Activated CD8-positive, alpha-beta memory T cell treated with anti-CD3 and anti-CD28 coated beads, Interleukin-2, amount 10 ng/mL, durations not matched to agents 7 days and 5 days (primary cell): Measurements from ENCODE around the gene RASL11A. TPM values are rescaled to one million over a fixed set of nuclear protein-coding genes. Genes with fewer than 3 reads are reported as not detected.
"Not testable (repeated sequence)": the region's sequence is repeated elsewhere in the genome, so short reads cannot be mapped to it uniquely, and the experiment has no call there.

Source experiments
- ATAC-seq: fragments of 150-1000 bp; cut with Tn5 transposase; one replicate; pipeline ENCODE4 v1.10.0; 2021; ENCODE audit warnings: moderate library complexity
- CTCF ChIA-PET: fragments of 350-600 bp; sonication (Branson Sonifier 250); formaldehyde crosslinking; loops from one replicate; lab custom pipeline; 2021; ENCODE audit warnings: antibody characterized with exemption; lab: Charles Lee
- DNase-seq: peaks from one replicate; pipeline ENCODE4 v3.0.0-alpha.2; 2020
- H3K27ac Mint-ChIP-seq: one replicate; pipeline ENCODE4 v1.8.0; 2021; ENCODE audit warnings: mild to moderate bottlenecking, mixed read lengths
- H3K27me3 Mint-ChIP-seq: one replicate; pipeline ENCODE4 v1.8.0; 2021; ENCODE audit warnings: mixed read lengths
- H3K36me3 Mint-ChIP-seq: one replicate; pipeline ENCODE4 v1.8.0; 2021; ENCODE audit warnings: mild to moderate bottlenecking, mixed read lengths
- H3K4me1 Mint-ChIP-seq: one replicate; pipeline ENCODE4 v1.8.0; 2021; ENCODE audit warnings: mixed read lengths
- H3K4me3 Mint-ChIP-seq: one replicate; pipeline ENCODE4 v1.8.0; 2021; ENCODE audit warnings: mild to moderate bottlenecking, moderate library complexity, mixed read lengths
- H3K9me3 Mint-ChIP-seq: one replicate; pipeline ENCODE4 v1.8.0; 2022; ENCODE audit warnings: low read depth, mixed read lengths
- total RNA-seq, 2 experiments: library from RNA; stranded (reverse); gene quantifications; one replicate each; pipeline ENCODE4 v1.2.3, GENCODE V29; 2021

RASL11A gene, protein sequence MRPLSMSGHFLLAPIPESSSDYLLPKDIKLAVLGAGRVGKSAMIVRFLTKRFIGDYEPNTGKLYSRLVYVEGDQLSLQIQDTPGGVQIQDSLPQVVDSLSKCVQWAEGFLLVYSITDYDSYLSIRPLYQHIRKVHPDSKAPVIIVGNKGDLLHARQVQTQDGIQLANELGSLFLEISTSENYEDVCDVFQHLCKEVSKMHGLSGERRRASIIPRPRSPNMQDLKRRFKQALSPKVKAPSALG
- under 1 TPM; 0.70 to 0.91 TPM for total RNA-seq

DNA sequence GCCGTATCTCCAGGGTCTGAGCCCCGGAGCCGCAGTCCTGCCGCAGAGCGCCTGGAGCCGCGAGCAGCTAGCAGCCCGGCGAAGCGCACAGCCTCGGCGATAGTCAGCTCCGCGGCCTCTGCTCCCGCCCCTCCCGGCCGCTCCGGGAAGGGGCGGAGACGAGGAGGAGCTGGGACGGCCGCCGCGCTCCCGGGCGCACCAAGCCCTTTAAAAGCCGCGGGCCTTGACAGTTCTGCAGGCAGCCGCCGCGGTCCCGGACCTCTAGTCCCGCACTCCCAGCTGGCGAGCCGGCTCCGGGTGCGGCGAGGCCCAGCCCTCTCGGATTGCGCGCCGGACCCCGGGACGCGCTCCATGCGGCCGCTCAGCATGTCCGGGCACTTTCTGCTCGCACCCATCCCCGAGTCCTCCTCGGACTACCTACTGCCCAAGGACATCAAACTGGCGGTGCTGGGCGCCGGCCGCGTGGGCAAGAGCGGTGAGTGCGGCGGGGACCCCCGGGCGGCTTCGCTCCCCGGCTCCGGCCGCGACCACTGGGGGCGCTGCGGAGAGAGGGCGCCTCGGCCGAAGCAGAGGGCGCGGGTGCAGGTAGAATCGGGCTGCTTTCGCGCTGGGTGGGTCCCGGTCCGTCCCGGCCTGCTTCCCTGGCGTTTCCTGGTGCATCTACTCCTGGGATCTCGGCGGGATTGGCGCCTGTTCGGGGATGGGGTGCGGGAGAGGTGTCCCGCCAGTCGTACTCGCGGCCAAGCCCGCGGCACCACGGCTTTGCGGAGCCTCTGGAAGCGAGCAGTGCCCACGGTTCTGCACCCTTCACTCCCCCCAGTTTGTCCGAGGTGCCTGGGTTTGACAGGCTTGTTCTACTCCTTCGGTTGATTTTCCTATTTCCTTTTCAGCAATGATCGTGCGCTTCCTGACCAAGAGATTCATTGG is at the start of gene RASL11A:
RASL11A (plus strand) TSS at position 237 of the 927 bp plus-strand sequence; CDS start at position 352, 115 bp downstream.
- CTCF ChIA-PET: interaction anchor here (0.6 to 1.8 kb wide), 22 partner anchors 9 to 324 kb away, joined by 3 to 13 read pairs (median 4); no protein-coding TSS in a partner anchor
- peak; percentile 94 for ATAC-seq
- peak; percentile 73 for DNase-seq
- H3K9me3 Mint-ChIP-seq: no peaks in the 10 kb centered on the region
- peaks cover 6% of the 10 kb centered on the region for H3K4me1 Mint-ChIP-seq
- H3K27me3 Mint-ChIP-seq: peaks cover 39% of the 10 kb centered on the region
- H3K36me3 Mint-ChIP-seq: peaks cover 2% of the 10 kb centered on the region
- no peak within 1 kb of the TSS for H3K27ac Mint-ChIP-seq
- H3K4me3 Mint-ChIP-seq: peak within 1 kb of the TSS; percentile 80

DNA sequence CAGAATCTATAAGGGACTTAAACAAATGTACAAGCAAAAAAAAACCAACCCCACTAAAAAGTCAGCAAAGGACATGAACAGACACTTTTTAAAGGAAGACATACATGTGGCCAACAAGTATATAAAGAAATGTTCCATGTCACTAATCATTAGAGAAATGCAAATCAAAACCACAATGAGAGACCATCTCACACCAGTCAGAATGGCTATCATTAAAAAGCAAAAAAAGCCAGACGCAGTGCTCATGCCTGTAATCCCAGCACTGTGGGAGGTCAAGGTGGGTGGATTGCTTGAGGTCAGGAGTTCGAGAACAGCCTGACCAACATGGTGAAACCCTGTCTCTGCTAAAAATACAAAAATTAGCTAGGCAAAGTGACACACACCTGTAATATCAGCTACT is 48.5 kb upstream of the RASL11A start:
- not testable (repeated sequence) for ATAC-seq, H3K27ac Mint-ChIP-seq, H3K4me1 Mint-ChIP-seq, H3K9me3 Mint-ChIP-seq, DNase-seq, H3K4me3 Mint-ChIP-seq
- Mint-ChIP-seq H3K27me3 (peaks cover 28% of the 10 kb centered on the region), H3K36me3 (peaks cover 12% of the 10 kb centered on the region)
- CTCF ChIA-PET: interaction anchor here (0.8 kb wide), 1 partner anchor 255 kb away, joined by 3 read pairs; no protein-coding TSS in a partner anchor

DNA sequence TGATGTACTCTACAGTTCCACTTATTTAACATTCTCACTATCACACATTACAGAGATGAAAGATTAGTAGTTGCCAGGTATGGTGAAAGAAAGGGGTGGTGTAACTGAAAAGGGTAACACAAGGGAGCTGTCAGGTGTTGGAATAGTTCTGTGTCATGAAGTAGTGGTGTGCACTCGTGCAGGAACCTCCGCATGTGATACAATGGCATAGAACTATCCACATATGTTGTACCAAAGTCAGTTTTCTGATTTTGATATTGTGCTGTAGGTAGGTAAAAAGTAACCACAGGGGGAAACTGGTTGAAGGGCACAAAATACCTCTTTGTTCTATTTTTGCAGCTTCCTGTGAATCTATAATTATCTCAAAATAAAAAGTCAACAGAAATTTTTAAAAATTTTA is 43.6 kb upstream of the RASL11A start:
- H3K4me1 Mint-ChIP-seq: peaks cover 3% of the 10 kb centered on the region
- DNase-seq: no peak
- peaks cover 38% of the 10 kb centered on the region for H3K27me3 Mint-ChIP-seq
- no peak for ATAC-seq
- H3K4me3 Mint-ChIP-seq: no peak overlapping the region
- no peak overlapping the region for H3K27ac Mint-ChIP-seq
- H3K36me3 Mint-ChIP-seq: peaks cover 2% of the 10 kb centered on the region
- CTCF ChIA-PET: no interaction called here
- peaks cover under 1% of the 10 kb centered on the region for H3K9me3 Mint-ChIP-seq

DNA sequence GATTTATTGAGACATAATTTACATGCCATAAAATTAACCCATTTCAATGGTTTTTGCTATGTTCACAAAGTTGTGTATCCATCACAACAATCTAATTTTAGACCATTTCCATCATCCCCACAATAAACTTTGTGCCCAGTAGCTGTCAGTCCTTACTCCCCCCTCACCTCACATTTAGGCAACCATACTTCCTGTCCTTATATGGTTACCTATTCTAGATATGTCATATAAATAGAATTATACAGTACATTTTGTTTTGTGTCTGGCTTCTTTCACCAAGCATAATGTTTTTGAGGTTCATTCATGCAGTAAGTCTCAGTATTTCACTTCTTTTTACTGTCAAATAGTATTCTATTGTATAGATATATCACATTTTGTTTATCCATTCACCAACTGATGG is 42.5 kb upstream of the RASL11A start:
- ATAC-seq: no peak
- Mint-ChIP-seq H3K4me1 (peaks cover 3% of the 10 kb centered on the region), H3K4me3 (no peak overlapping the region)

DNA sequence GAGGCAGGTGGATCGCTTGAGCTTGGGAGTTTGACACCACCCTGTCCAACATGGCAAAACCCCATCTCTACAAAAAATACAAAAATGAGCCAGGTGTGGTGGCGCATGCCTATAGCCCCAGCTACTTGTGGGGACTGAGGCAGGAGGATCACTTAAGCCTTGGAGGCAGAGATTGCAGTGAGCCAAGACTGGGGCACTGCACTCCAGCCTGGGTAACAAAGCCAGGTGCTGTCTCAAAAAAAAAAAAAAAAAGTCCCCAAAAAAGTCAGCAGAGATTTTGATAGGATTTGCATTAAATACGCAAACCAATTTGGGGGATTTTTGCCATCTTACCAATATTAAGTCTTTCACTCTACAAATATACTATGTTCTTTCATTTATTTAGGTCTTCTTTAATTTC is 41.0 kb upstream of the RASL11A start:
- DNase-seq: no peak

More for the DNA sequence above, 42.5 kb upstream of the RASL11A start:
- Mint-ChIP-seq H3K27ac (no peak overlapping the region), H3K9me3 (peaks cover 3% of the 10 kb centered on the region), H3K27me3 (peaks cover 29% of the 10 kb centered on the region), H3K36me3 (peaks cover 12% of the 10 kb centered on the region)
- no peak for DNase-seq
- CTCF ChIA-PET: no interaction called here

DNA sequence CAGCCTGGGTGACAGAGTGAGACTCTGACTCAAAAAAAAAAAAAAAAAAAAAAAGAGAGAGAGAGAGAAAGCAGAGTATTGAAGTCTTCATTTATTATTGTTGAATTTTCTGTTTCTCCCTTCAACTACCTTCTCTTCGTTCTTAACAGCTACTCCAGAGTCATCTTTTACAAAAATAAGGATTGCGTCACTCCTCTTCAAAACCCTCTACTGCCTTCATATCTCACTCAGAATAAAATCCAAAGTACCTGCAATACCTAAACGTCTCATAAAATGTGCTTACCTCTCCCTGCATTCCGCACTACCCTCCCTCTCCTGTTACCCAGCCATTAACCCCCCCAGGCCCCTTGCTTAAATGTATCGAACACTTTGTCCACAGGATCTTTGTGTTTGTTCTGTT is 36.7 kb upstream of the RASL11A start:
- no peak overlapping the region for H3K4me3 Mint-ChIP-seq
- H3K9me3 Mint-ChIP-seq: peaks cover 3% of the 10 kb centered on the region
- no peak overlapping the region for H3K27ac Mint-ChIP-seq
- peaks cover 19% of the 10 kb centered on the region for H3K36me3 Mint-ChIP-seq
- peaks cover 4% of the 10 kb centered on the region for H3K27me3 Mint-ChIP-seq
- DNase-seq (no peak), ATAC-seq (no peak)
- H3K4me1 Mint-ChIP-seq: no peaks in the 10 kb centered on the region
- CTCF ChIA-PET: no interaction called here

More for the DNA sequence above, 41.0 kb upstream of the RASL11A start:
- no peak overlapping the region for H3K27ac Mint-ChIP-seq
- peaks cover 26% of the 10 kb centered on the region for H3K27me3 Mint-ChIP-seq
- peaks cover 3% of the 10 kb centered on the region for H3K9me3 Mint-ChIP-seq
- H3K4me3 Mint-ChIP-seq: no peak overlapping the region
- no peak for ATAC-seq
- peaks cover 3% of the 10 kb centered on the region for H3K4me1 Mint-ChIP-seq
- peaks cover 19% of the 10 kb centered on the region for H3K36me3 Mint-ChIP-seq
- CTCF ChIA-PET: no interaction called here

DNA sequence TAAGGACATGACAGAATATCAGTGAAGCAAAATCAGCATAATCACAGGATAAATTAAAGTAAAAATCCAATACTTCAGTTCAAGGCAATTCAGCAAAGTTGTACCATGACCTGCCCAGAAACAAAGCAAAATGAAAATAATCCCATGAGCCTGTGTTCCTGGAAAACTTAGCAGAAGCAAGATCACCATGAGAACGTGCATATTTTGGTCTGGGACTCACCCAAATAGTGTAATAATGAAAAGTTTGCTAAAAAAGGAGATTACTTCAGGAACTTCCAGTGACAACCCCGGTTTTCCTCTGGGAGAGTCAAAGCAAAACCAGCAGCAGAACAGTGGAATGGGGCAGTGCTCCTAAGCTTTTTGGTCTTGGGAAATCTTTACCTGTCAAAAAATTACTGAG is 34.2 kb upstream of the RASL11A start:
- CTCF ChIA-PET: interaction anchor here (0.7 kb wide), 1 partner anchor 538 kb away, joined by 3 read pairs; no protein-coding TSS in a partner anchor
- no peak overlapping the region for H3K4me3 Mint-ChIP-seq
- no peak for DNase-seq

DNA sequence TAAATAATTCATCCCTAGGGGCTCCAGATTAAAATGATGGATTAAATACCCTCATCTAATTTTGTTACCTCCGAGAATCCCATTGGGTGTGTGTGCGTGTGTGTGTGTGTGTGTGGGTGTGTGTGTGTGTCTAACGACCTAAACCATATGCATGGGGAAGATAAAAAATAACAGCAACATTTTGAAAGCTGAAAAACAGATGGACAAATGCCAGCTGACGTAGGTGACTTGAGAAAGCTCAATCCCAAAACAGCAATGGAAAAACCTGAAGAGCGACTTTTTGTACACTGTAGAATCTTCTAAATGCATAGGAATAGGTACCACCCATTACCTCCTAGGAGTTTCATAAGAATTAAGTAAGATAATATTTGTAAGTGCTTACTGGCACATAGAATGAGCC is 27.9 kb upstream of the RASL11A start:
- ATAC-seq: no peak
- CTCF ChIA-PET: no interaction called here
- no peak overlapping the region for H3K27ac Mint-ChIP-seq
- H3K9me3 Mint-ChIP-seq: no peaks in the 10 kb centered on the region
- H3K27me3 Mint-ChIP-seq: no peaks in the 10 kb centered on the region
- no peak overlapping the region for H3K4me3 Mint-ChIP-seq
- peaks cover 3% of the 10 kb centered on the region for H3K36me3 Mint-ChIP-seq
- peaks cover 3% of the 10 kb centered on the region for H3K4me1 Mint-ChIP-seq
- DNase-seq: no peak

More for the DNA sequence above, 34.2 kb upstream of the RASL11A start:
- Mint-ChIP-seq H3K9me3 (peaks cover 3% of the 10 kb centered on the region), H3K36me3 (peaks cover 19% of the 10 kb centered on the region), H3K4me1 (no peaks in the 10 kb centered on the region), H3K27me3 (no peaks in the 10 kb centered on the region), H3K27ac (no peak overlapping the region)
- ATAC-seq: no peak

DNA sequence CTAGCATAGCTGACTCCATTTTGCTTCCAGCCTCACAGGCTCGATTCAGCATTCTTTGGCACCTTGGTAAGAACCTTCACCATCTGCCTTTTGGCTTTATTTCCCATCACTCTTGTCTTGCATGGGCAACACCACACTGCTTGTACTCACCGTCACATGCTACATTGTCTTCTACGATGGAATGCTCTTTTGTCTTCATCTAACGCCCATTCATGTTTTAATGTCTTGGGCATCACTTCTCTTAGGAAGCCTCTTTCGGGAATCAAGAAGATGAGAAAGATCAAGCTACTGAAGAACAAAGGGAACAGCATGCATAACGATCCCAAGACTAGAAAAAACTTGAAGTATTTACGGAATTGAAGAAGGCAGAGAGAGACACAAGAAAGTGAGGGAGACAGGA is 25.0 kb upstream of the RASL11A start:
- Mint-ChIP-seq H3K27ac (no peak overlapping the region), H3K27me3 (no peaks in the 10 kb centered on the region), H3K4me1 (peaks cover 13% of the 10 kb centered on the region), H3K9me3 (no peaks in the 10 kb centered on the region), H3K4me3 (no peak overlapping the region), H3K36me3 (peaks cover 3% of the 10 kb centered on the region)
- ATAC-seq: no peak
- CTCF ChIA-PET: no interaction called here
- no peak for DNase-seq

DNA sequence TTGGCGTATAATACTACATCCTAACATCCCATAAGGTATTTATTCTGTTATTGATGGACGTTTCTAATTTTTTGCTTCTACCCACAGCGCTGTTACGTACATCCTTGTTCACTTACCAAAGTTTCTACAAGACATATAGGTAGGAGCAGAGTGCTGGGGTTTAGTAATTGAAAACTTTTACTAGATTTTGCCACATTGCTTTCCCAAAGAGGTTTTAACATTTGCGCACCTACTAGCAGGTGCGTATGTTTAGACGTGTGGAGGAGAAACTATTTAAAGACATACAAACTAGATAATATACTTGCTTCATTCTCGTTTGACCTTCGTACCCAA is 19.8 kb upstream of the RASL11A start:
- Mint-ChIP-seq H3K9me3 (no peaks in the 10 kb centered on the region), H3K4me3 (peak overlapping the region; percentile 96), H3K36me3 (peaks cover 39% of the 10 kb centered on the region), H3K27me3 (no peaks in the 10 kb centered on the region), H3K4me1 (peaks cover 42% of the 10 kb centered on the region), H3K27ac (peak overlapping the region; percentile 92)
- ATAC-seq (peak; percentile 1), DNase-seq (no peak)
- CTCF ChIA-PET: interaction anchor here (0.8 kb wide), 1 partner anchor 265 kb away, joined by 4 read pairs; no protein-coding TSS in a partner anchor

DNA sequence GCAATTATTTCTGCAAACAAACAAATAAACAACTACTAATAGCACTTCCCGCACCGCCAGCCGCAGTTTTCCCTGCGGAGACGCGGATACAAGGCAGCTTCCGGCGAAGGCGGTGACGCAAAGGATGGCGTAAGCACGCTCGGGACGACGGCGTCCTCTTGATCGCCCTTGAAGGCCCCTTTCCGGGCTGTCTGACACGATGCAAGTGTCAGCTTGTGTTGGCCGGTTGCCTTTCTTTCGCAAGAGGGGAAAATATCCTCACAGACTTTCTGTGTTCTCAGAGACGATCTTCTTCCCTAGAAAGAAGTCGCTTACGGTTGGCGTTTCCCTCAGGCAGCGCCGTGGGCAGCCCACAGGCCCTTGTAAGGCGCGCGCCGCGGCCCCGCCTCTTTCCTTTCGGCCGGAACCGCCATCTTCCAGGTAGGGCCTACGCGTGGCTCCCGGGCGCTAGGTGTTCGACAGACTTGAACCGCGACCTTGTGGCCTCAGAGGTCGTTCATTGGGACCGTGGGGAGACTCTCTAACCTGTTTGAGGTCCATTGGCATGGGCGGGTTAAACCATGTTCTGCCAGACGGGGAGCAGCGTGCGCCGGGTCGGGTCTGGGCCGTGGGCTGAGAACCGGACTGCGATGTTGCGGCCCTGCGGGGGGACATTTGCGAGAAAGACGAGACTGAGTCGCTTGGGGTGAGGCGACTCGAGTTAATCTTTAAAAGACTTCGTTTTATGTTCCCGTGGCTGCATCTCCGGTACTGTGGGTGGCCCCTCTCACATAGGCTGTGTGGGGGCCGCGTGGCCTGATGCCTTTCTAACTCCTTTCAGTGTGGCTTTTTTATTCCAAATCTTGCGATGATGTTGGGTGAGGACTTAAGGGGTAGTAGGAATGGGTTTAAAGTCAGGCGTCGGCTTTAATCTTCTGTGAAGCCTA is 19.2 kb upstream of the RASL11A start, which contains the start of gene RPL21:
RPL21 (plus strand) TSS at position 393 of the 926 bp plus-strand sequence. CDS start 2,219 bp downstream, outside the sequence.
- peaks cover 43% of the 10 kb centered on the region for H3K36me3 Mint-ChIP-seq
- H3K9me3 Mint-ChIP-seq: no peaks in the 10 kb centered on the region
- H3K4me1 Mint-ChIP-seq: peaks cover 42% of the 10 kb centered on the region

DNA sequence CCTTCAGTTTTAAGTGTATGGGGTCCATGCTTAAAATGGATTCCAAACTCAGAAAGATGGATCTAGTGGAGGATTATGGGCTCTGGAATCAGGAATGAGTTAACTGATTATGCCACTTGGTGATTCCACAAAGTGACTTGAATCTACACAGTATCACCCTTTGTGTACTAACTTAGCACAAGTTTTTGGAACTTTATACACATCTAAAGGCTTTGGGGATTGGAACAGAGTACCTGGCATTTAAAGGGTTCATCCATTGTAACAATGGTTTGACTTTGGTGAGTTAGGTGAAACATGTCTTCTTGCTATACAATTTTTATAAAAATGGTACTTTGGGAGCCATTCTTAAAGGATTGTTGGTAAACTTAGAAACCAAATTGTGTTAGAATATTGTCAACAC is 18.2 kb upstream of the RASL11A start:
- no peak for DNase-seq
- Mint-ChIP-seq H3K27ac (peak overlapping the region; percentile 92), H3K9me3 (no peaks in the 10 kb centered on the region), H3K27me3 (no peaks in the 10 kb centered on the region), H3K4me1 (peaks cover 45% of the 10 kb centered on the region), H3K36me3 (peaks cover 52% of the 10 kb centered on the region), H3K4me3 (peak overlapping the region; percentile 96)
- CTCF ChIA-PET: interaction anchor here (0.9 to 1.4 kb wide), 2 partner anchors 110 to 267 kb away, joined by 3 to 8 read pairs; no protein-coding TSS in a partner anchor
- ATAC-seq: no peak

More for the DNA sequence above, 19.2 kb upstream of the RASL11A start, which contains the start of gene RPL21:
- Mint-ChIP-seq H3K4me3 (peak within 1 kb of the TSS; percentile 96), H3K27ac (peak within 1 kb of the TSS; percentile 92), H3K27me3 (no peaks in the 10 kb centered on the region)
- CTCF ChIA-PET: interaction anchor here (0.8 kb wide), 1 partner anchor 266 kb away, joined by 4 read pairs; no protein-coding TSS in a partner anchor
- DNase-seq (peak; percentile 93), ATAC-seq (peak; percentile 92)
